Measurements from ENCODE around the gene LTBP2. TPM values are rescaled to one million over a fixed set of nuclear protein-coding genes. Genes with fewer than 3 reads are reported as not detected.

LTBP2 gene
- total RNA-seq, 1 donor from 2014 or later, result 1.9 TPM

- no peak for TF ChIP-seq CTCF (IDR thresholded peaks at IDR 0.05; ENCODE audit: unreplicated experiment)
- DNase-seq (ENCODE audit: low spot score), result no peak
- Mint-ChIP-seq H3K27ac (ENCODE audit: unreplicated experiment) (no peak overlapping the region), H3K9me3 (ENCODE audit: unreplicated experiment) (no peaks in the 10 kb centered on the region), H3K27me3 (ENCODE audit: unreplicated experiment) (peaks cover 17% of the 10 kb centered on the region), H3K4me3 (ENCODE audit: unreplicated experiment) (no peak overlapping the region), H3K4me1 (ENCODE audit: unreplicated experiment) (peaks cover 55% of the 10 kb centered on the region), H3K36me3 (ENCODE audit: low read depth, unreplicated experiment) (peaks cover 6% of the 10 kb centered on the region)
These were observed 6.3 kb upstream of the LTBP2 start for GRCh38 chr14:74618078-74618952.

GRCh38 chr14:74616996-74617700 is 5.1 kb upstream of the LTBP2 start:
- Mint-ChIP-seq H3K27ac (ENCODE audit: unreplicated experiment) (no peak overlapping the region), H3K36me3 (ENCODE audit: low read depth, unreplicated experiment) (peaks cover 6% of the 10 kb centered on the region), H3K9me3 (ENCODE audit: unreplicated experiment) (no peaks in the 10 kb centered on the region), H3K4me3 (ENCODE audit: unreplicated experiment) (no peak overlapping the region), H3K27me3 (ENCODE audit: unreplicated experiment) (peaks cover 20% of the 10 kb centered on the region), H3K4me1 (ENCODE audit: unreplicated experiment) (peaks cover 55% of the 10 kb centered on the region)
- no peak for DNase-seq (ENCODE audit: low spot score)
- TF ChIP-seq CTCF (IDR thresholded peaks at IDR 0.05; ENCODE audit: unreplicated experiment), result no peak

GRCh38 chr14:74616507-74616906 is 4.5 kb upstream of the LTBP2 start:
- Mint-ChIP-seq H3K4me3 (ENCODE audit: unreplicated experiment) (no peak overlapping the region), H3K36me3 (ENCODE audit: low read depth, unreplicated experiment) (peaks cover 6% of the 10 kb centered on the region), H3K4me1 (ENCODE audit: unreplicated experiment) (peaks cover 50% of the 10 kb centered on the region), H3K27me3 (ENCODE audit: unreplicated experiment) (peaks cover 20% of the 10 kb centered on the region), H3K9me3 (ENCODE audit: unreplicated experiment) (no peaks in the 10 kb centered on the region), H3K27ac (ENCODE audit: unreplicated experiment) (no peak overlapping the region)
- TF ChIP-seq CTCF (IDR thresholded peaks at IDR 0.05; ENCODE audit: unreplicated experiment), result no peak
- no peak for DNase-seq (ENCODE audit: low spot score)

- DNase-seq (ENCODE audit: low spot score), result no peak
- no peak for TF ChIP-seq CTCF (IDR thresholded peaks at IDR 0.05; ENCODE audit: unreplicated experiment)
- Mint-ChIP-seq H3K4me1 (ENCODE audit: unreplicated experiment) (peaks cover 43% of the 10 kb centered on the region), H3K4me3 (ENCODE audit: unreplicated experiment) (no peak overlapping the region), H3K27me3 (ENCODE audit: unreplicated experiment) (peaks cover 24% of the 10 kb centered on the region), H3K36me3 (ENCODE audit: low read depth, unreplicated experiment) (peaks cover 6% of the 10 kb centered on the region), H3K27ac (ENCODE audit: unreplicated experiment) (no peak overlapping the region), H3K9me3 (ENCODE audit: unreplicated experiment) (no peaks in the 10 kb centered on the region)
These were observed 3.7 kb upstream of the LTBP2 start for GRCh38 chr14:74615735-74616134.
